SK-N-SH treated with all-trans-retinoic acid at 6 μM for 48 hours (cell line): ENCODE measurements around the gene HLA-DRB5.

Experiments
- PATZ1 ChIP-seq: fragments of 250-450 bp; sonication (Bioruptor Pico); IDR thresholded peaks from 2 replicates; pipeline ENCODE4 v1.8.0; 2020; ENCODE audit warnings: mild to moderate bottlenecking, moderate library complexity, borderline replicate concordance
- RARB ChIP-seq: fragments of 250-450 bp; sonication (Bioruptor Pico); IDR thresholded peaks from 2 replicates; pipeline ENCODE4 v1.8.0; 2021; ENCODE audit warnings: mild to moderate bottlenecking, moderate library complexity
- TF ChIP-seq, protein P1 (sequence below): fragments of 250-450 bp; sonication (Bioruptor Pico); IDR thresholded peaks from 2 replicates; pipeline ENCODE4 v1.5.1; 2020; ENCODE audit warnings: low read depth, mild to moderate bottlenecking, moderate library complexity

DNA sequence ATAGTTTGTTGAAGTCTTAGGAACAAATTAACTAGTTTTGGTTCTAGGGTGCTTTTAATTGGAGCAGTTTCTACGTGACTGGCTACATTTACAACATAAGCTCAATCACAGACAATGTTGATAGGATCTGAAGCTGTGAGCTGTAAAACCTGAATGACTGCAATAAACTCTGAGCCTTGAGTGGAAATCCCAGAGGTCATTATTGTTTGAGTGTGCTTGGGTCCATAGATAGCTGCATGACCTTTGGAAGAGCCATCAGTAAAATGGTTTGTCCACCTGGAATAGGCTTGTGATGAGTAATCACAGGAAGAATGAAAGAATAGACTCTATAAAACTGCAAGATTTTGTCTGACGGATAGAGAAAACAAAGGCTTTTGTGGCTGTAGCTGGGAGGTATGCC lies 32.9 kb upstream of the HLA-DRB5 start:
- TF ChIP-seq PATZ1 (CRISPR knock-in tag) (no peak), RARB (CRISPR knock-in tag) (no peak)
- TF ChIP-seq, protein P1, sequence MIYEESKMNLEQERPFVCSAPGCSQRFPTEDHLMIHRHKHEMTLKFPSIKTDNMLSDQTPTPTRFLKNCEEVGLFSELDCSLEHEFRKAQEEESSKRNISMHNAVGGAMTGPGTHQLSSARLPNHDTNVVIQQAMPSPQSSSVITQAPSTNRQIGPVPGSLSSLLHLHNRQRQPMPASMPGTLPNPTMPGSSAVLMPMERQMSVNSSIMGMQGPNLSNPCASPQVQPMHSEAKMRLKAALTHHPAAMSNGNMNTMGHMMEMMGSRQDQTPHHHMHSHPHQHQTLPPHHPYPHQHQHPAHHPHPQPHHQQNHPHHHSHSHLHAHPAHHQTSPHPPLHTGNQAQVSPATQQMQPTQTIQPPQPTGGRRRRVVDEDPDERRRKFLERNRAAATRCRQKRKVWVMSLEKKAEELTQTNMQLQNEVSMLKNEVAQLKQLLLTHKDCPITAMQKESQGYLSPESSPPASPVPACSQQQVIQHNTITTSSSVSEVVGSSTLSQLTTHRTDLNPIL (CRISPR knock-in tag), result no peak
